ENCODE measurements around the gene SFTA2.

GRCh38 chr6:30885999-30886896, 45.7 kb downstream of the SFTA2 start:
- TF ChIP-seq YY1 (IDR thresholded peaks at IDR 0.05; ENCODE audit: insufficient read depth, insufficient read length): no peak
- TF ChIP-seq SUZ12 (IDR thresholded peaks at IDR 0.05; ENCODE audit: extremely low read depth, insufficient read depth, insufficient read length): no peak

Data from NT2/D1 (cell line).